T47D (cell line): ENCODE data around the gene HOXD3.

ENCODE experiments used
- DNase-seq, 2 experiments: peaks; one replicate each; pipeline versions ENCODE4 v3.0.0 to v3.0.0-alpha.2; 2011 to 2012; ENCODE audit warnings: low read depth in 1 of 2, low spot score in 1 of 2
- JUND ChIP-seq: IDR thresholded peaks from 2 replicates; pipeline ENCODE4 v1.6.1; 2012; ENCODE audit warnings: low read depth
- in situ Hi-C: cut with HindIII; loops from 2 replicates; pipeline ENCODE4 v1.10.0; 2016; ENCODE audit warnings: low sequenced_read_pairs, low pct_unique_long_range_greater_than_20kb

The HOXD3 gene

GRCh38 chr2:176170602-176171305 lies 13.6 kb downstream of the HOXD3 start:
- TF ChIP-seq JUND, result no peak
- in situ Hi-C loops, result no loop called here

DNA sequence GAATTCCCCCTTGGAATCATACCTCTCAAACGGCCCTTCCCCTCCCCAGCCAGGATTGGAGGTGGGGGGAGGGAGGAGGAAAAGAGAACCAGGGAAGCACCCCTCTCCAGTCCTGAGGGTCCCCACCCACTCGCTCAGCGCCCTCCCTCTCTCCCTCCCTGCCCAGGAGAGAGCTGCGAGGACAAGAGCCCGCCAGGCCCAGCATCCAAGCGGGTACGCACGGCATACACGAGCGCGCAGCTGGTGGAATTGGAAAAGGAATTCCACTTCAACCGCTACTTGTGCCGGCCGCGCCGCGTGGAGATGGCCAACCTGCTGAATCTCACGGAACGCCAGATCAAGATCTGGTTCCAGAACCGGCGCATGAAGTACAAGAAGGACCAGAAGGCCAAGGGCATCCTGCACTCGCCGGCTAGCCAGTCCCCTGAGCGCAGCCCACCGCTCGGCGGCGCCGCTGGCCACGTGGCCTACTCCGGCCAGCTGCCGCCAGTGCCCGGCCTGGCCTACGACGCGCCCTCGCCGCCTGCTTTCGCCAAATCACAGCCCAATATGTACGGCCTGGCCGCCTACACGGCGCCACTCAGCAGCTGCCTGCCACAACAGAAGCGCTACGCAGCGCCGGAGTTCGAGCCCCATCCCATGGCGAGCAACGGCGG lies 14.4 kb downstream of the HOXD3 start:
- in situ Hi-C loops, result no loop called here
- DNase-seq, result no peak
- TF ChIP-seq JUND, result no peak

More at GRCh38 chr2:176170602-176171305, 13.6 kb downstream of the HOXD3 start:
- no peak for DNase-seq

GRCh38 chr2:176172007-176172894 lies 15.1 kb downstream of the HOXD3 start:
- in situ Hi-C loops, result no loop called here
- no peak for TF ChIP-seq JUND
- no peak for DNase-seq

DNA sequence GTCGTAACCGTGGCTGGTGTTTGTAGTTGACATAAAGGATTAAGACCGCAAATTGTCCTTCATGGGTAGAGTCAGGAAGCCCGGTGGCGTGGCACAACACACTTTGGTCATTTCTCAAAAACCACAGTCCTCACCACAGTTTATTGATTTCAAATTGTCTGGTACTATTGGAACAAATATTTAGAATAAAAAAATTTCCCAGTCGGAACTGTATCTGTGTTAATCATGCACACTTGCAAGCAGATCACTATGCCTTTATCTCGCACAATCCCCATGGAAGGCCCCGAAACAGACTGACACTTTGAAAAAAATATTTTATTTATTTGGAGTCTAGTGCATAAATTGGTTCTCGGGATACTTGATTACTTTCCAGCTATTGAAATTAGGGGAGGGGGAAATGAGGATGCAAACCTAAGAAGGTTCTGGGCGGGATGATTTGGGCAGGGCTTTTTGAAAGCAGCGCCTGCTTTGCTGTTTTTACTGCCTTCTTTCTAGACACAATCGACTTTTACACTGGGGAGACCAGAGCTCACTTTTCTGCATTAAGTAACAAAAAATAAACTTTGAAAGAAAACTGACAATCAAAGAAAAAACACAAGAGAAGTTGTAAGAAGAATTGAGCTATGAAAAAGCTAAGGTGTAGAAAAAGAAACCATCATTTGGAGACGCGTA lies 15.9 kb downstream of the HOXD3 start:
- no peak for TF ChIP-seq JUND
- no peak for DNase-seq
- in situ Hi-C loops, result no loop called here

GRCh38 chr2:176173567-176174381 lies 16.7 kb downstream of the HOXD3 start:
- TF ChIP-seq JUND, result no peak
- in situ Hi-C loops, result no loop called here
- DNase-seq, result no peak

DNA sequence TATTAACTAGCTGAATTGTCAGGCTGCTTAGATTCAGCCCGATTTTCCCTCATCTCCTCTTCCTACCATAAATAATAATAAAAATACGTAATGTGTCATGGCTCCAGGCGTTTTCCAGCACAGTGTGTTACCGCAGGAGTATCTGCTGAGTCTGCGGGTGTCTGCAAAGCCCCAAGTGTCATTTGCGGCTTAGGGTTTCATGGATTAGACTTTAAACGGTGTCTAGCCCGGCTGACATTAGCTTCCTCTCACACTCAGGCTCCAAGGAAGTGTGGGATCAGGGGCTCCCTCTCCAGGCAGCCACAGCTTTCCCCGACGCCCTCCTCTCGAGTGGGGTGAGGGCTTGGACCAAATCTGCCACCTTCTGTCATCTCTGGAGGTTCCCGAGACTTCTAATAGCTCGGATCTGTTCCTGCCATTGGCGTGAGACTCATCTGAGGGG lies 17.3 kb downstream of the HOXD3 start:
- no peak for DNase-seq
- in situ Hi-C loops, result no loop called here
- TF ChIP-seq JUND, result no peak

DNA sequence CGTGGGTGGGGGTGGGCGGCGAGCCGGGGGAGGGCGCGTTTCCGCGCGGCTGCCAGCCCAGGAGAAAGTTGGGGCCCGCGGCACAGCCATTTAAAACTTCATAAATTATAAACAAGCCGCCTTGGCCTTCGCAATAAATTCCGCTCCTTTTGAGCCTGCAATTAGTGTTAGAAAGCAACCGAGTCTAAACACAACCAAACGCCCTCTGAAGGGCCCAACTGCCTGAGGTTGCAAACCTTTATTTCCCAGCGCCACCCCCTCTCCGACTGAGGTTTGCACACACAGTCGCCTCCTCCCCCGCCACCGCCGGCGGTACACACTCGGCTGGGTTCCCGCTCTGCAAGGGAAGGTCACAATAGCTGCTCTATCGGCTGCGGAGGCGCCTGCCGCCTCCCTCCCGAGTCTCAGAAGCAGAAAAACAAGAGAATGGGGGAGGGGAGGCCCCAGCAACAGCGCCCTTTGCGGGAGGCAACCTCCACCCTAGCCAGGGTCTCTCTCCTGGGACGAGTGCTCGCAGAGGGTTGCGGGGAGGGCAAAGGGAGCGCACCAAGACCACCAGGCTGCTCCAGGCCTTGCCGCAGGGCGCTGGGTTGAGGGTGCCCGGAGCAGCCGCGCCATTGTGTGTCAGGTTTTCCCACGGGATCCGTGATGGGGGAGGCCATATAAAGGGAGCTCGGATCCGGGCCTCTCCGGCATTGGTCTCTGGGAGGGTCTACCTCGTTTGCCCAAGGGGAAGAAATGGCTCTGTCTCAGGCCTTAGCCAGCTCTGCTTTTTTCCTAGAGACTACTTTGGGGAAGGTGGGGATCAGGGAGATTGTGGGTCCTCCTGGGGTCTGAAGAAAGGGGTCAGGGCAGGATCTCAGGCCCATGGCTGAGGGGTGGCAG lies 18.0 kb downstream of the HOXD3 start:
- DNase-seq, result no peak
- in situ Hi-C loops, result no loop called here
- TF ChIP-seq JUND, result no peak

DNA sequence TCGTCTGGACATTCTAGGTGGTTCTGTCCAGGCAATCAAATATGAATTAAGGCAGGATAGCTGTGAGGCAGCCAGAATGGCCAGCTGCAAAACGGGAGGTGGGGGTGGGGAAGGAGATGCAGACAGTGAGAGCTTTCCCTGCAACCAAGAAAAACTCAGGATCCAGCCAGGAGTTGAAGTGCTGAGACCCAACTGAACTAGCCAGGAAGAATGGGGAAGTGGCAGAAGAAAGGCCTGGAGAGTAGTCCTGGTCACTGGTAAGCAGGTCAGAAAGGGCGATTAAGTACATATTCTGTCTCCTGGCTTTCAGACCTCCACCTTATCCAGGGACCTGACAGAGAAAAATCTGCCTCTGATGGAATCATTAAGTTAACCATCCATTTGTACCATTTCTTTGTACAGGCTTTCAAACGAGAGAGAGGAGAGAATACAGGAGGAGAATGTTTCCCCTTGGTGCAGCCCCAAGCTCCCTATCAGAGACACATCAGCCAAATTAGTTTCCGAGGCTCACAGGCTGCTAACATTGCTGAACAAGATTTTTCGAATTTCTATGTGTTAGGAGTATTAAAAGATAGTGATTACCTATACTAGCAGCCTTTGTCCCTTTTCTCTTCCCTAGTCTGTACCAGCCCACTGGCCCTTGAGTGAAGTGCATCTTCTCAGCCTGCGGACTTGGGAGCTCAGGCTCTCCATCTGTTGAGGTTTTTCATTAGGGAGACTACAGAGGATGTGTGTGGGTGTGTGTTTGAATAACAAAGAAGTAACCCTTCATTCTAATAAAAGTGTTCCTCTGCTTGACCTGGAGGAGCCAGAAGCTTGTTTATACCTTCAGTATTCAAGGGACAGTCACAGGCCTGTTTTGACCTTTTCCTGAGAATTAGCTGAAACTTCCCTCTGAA lies 18.9 kb downstream of the HOXD3 start:
- in situ Hi-C loops, result no loop called here
- TF ChIP-seq JUND, result no peak
- no peak for DNase-seq

- no peak for TF ChIP-seq JUND
- DNase-seq, result no peak
- in situ Hi-C loops, result no loop called here
Measured at GRCh38 chr2:176177580-176178037, 20.5 kb downstream of the HOXD3 start.
